Chondrocyte (in vitro differentiated cells): ENCODE results near the gene RASSF4. TPM values are rescaled to one million over a fixed set of nuclear protein-coding genes. Genes with fewer than 3 reads are reported as not detected.

ENCODE experiments used
- DNase-seq: peaks from one replicate; pipeline ENCODE4 v3.0.0; 2021; ENCODE audit warnings: mixed read lengths, low spot score
- H3K27ac Mint-ChIP-seq: one replicate; pipeline ENCODE4 v1.8.0; 2021; ENCODE audit warnings: mild to moderate bottlenecking, moderate library complexity, mixed read lengths; ENCODE audit not compliant: unreplicated experiment
- H3K27me3 Mint-ChIP-seq: 2 replicates; pipeline ENCODE4 v1.8.0; 2021; ENCODE audit warnings: low read depth, mixed read lengths
- H3K36me3 Mint-ChIP-seq: 2 replicates; pipeline ENCODE4 v1.8.0; 2021; ENCODE audit warnings: low read depth, mixed read lengths
- H3K4me1 Mint-ChIP-seq: 2 replicates; pipeline ENCODE4 v1.8.0; 2021; ENCODE audit warnings: low read depth, mild to moderate bottlenecking, mixed read lengths
- H3K4me3 Mint-ChIP-seq: one replicate; pipeline ENCODE4 v1.8.0; 2021; ENCODE audit warnings: mild to moderate bottlenecking, moderate library complexity, mixed read lengths; ENCODE audit not compliant: unreplicated experiment
- H3K9me3 Mint-ChIP-seq: 2 replicates; pipeline ENCODE4 v1.8.0; 2021; ENCODE audit warnings: low read depth, mixed read lengths
- total RNA-seq: library from RNA; stranded (reverse); gene quantifications from 3 replicates; pipeline ENCODE4 v1.2.1, GENCODE V29; 2021
- TF ChIP-seq, protein P1 (sequence below): fragments of 200-600 bp; sonication (generic); IDR thresholded peaks from 2 replicates; pipeline ENCODE4 v1.5.0; 2021; ENCODE audit warnings: antibody characterized with exemption, mild to moderate bottlenecking, moderate library complexity

The RASSF4 gene
- total RNA-seq, 1 donor from 2014 or later = 37.8 TPM

- TF ChIP-seq, protein P1, sequence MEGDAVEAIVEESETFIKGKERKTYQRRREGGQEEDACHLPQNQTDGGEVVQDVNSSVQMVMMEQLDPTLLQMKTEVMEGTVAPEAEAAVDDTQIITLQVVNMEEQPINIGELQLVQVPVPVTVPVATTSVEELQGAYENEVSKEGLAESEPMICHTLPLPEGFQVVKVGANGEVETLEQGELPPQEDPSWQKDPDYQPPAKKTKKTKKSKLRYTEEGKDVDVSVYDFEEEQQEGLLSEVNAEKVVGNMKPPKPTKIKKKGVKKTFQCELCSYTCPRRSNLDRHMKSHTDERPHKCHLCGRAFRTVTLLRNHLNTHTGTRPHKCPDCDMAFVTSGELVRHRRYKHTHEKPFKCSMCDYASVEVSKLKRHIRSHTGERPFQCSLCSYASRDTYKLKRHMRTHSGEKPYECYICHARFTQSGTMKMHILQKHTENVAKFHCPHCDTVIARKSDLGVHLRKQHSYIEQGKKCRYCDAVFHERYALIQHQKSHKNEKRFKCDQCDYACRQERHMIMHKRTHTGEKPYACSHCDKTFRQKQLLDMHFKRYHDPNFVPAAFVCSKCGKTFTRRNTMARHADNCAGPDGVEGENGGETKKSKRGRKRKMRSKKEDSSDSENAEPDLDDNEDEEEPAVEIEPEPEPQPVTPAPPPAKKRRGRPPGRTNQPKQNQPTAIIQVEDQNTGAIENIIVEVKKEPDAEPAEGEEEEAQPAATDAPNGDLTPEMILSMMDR = no peak
- Mint-ChIP-seq H3K4me3 (no peak overlapping the region), H3K9me3 (peaks cover 11% of the 10 kb centered on the region), H3K27ac (peak overlapping the region; percentile 97), H3K36me3 (peaks cover 4% of the 10 kb centered on the region), H3K27me3 (no peaks in the 10 kb centered on the region), H3K4me1 (peaks cover 25% of the 10 kb centered on the region)
- DNase-seq = no peak
Measured at GRCh38 chr10:44935966-44936295, 23.7 kb upstream of the RASSF4 start.

DNA sequence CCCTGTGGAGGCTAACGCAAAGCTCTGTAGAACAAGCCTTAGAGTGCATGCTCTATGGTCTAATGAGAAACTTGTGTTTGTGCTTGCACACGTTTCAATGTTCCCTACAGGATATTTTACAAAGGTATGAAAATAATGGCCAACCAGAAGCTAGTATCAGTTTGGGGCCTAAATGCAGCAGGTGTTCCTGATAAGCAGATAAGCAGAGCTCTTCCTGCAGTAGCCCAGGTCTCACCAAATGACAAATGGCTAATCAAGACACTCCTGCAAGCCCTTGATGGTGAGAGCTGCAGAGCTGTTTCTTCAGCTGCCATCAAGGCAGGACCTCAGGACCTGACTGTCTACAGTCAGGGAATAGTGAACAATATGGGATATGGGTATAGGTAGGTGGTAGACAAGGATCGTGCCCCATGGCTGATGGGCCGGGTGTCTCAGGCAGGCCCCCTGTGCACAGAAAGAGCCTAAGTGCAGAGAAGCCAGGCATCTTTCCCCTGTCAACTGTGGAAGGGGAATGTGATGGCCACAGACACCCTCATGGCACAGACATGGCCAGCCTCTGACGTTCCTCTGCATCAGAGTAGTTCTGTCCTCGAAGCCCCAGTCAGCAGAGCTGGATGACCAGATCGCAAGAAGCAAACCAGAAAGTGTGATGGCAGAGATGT, 23.2 kb upstream of the RASSF4 start:
- H3K27me3 Mint-ChIP-seq = no peaks in the 10 kb centered on the region
- DNase-seq = no peak
- peaks cover 16% of the 10 kb centered on the region for H3K9me3 Mint-ChIP-seq
- peaks cover 25% of the 10 kb centered on the region for H3K4me1 Mint-ChIP-seq
- no peak overlapping the region for H3K4me3 Mint-ChIP-seq
- TF ChIP-seq, protein P1 = no peak
- peaks cover 3% of the 10 kb centered on the region for H3K36me3 Mint-ChIP-seq
- H3K27ac Mint-ChIP-seq = peak overlapping the region; percentile 97

GRCh38 chr10:44937196-44938005, 22.2 kb upstream of the RASSF4 start:
- Mint-ChIP-seq H3K36me3 (peaks cover 3% of the 10 kb centered on the region), H3K4me3 (no peak overlapping the region), H3K27ac (no peak overlapping the region), H3K4me1 (peaks cover 25% of the 10 kb centered on the region), H3K27me3 (no peaks in the 10 kb centered on the region), H3K9me3 (peaks cover 21% of the 10 kb centered on the region)
- TF ChIP-seq, protein P1 = no peak
- DNase-seq = no peak

- Mint-ChIP-seq H3K27me3 (no peaks in the 10 kb centered on the region), H3K4me3 (no peak overlapping the region), H3K27ac (no peak overlapping the region), H3K36me3 (peaks cover 3% of the 10 kb centered on the region), H3K9me3 (peaks cover 28% of the 10 kb centered on the region), H3K4me1 (peaks cover 25% of the 10 kb centered on the region)
- TF ChIP-seq, protein P1 = no peak
- DNase-seq = no peak
Measured at GRCh38 chr10:44938956-44939355, 20.6 kb upstream of the RASSF4 start.

- no peaks in the 10 kb centered on the region for H3K27me3 Mint-ChIP-seq
- H3K9me3 Mint-ChIP-seq = peaks cover 36% of the 10 kb centered on the region
- peaks cover 18% of the 10 kb centered on the region for H3K4me1 Mint-ChIP-seq
- H3K4me3 Mint-ChIP-seq = no peak overlapping the region
- TF ChIP-seq, protein P1 = no peak
- H3K27ac Mint-ChIP-seq = no peak overlapping the region
- peaks cover 5% of the 10 kb centered on the region for H3K36me3 Mint-ChIP-seq
- no peak for DNase-seq
Measured at GRCh38 chr10:44939691-44940401, 19.8 kb upstream of the RASSF4 start.
